GM23338 (cell line): ENCODE results near the gene ARID1B. TPM values are rescaled to one million over a fixed set of nuclear protein-coding genes. Genes with fewer than 3 reads are reported as not detected.

Experiments used
- ATAC-seq: fragments of 200-7000 bp; cut with Tn5 transposase; 3 replicates; pipeline ENCODE4 v1.9.1; 2020
- DNase-seq: peaks from one replicate; pipeline ENCODE4 v3.0.0-alpha.2; 2015; ENCODE audit warnings: low spot score
- H2AFZ ChIP-seq: fragments of 200-600 bp; sonication (generic); 2 replicates; pipeline ENCODE4 v1.8.0; 2016; ENCODE audit warnings: antibody characterized with exemption, mild to moderate bottlenecking, moderate library complexity
- H3F3A ChIP-seq: fragments of 200-600 bp; sonication (generic); replicated peaks from 2 replicates; pipeline ENCODE4 v1.8.0; 2017; ENCODE audit warnings: antibody characterized with exemption, mixed run types, low read depth
- H3K27ac ChIP-seq: fragments of 200-600 bp; sonication (generic); 2 replicates; pipeline ENCODE4 v1.6.1; 2016; ENCODE audit warnings: low read depth
- H3K27me3 ChIP-seq: fragments of 200-600 bp; sonication (generic); 2 replicates; pipeline ENCODE4 v1.8.0; 2016; ENCODE audit warnings: mild to moderate bottlenecking, mixed run types, moderate library complexity; ENCODE audit not compliant: insufficient read depth
- H3K36me3 ChIP-seq: fragments of 200-600 bp; sonication (generic); 2 replicates; pipeline ENCODE4 v1.8.0; 2016; ENCODE audit warnings: mild to moderate bottlenecking; ENCODE audit not compliant: insufficient read depth
- H3K4me1 ChIP-seq: fragments of 200-600 bp; sonication (generic); 2 replicates; pipeline ENCODE4 v1.8.0; 2016; ENCODE audit warnings: mild to moderate bottlenecking, moderate library complexity; ENCODE audit not compliant: insufficient read depth
- H3K4me2 ChIP-seq: fragments of 200-600 bp; sonication (generic); 2 replicates; pipeline ENCODE4 v1.7.1; 2017; ENCODE audit warnings: mixed run types
- H3K4me3 ChIP-seq: fragments of 200-600 bp; sonication (generic); 2 replicates; pipeline ENCODE4 v1.6.1; 2016; ENCODE audit warnings: mixed run types
- H3K79me2 ChIP-seq: fragments of 200-600 bp; sonication (generic); replicated peaks from 2 replicates; pipeline ENCODE4 v1.8.0; 2017; ENCODE audit warnings: mild to moderate bottlenecking; ENCODE audit not compliant: insufficient read depth
- H3K9me2 ChIP-seq: fragments of 200-600 bp; sonication (generic); 2 replicates; pipeline ENCODE4 v1.8.0; 2017; ENCODE audit not compliant: insufficient read depth
- H4K20me1 ChIP-seq: fragments of 200-600 bp; sonication (generic); replicated peaks from 2 replicates; pipeline ENCODE4 v1.8.0; 2017; ENCODE audit warnings: mild to moderate bottlenecking; ENCODE audit not compliant: insufficient read depth
- H3K27ac Mint-ChIP-seq: 2 replicates; pipeline ENCODE4 v1.8.0; 2020; ENCODE audit warnings: inconsistent platforms, mild to moderate bottlenecking, moderate library complexity, mixed read lengths
- H3K27me3 Mint-ChIP-seq: 3 replicates; pipeline ENCODE4 v1.8.0; 2022; ENCODE audit warnings: low read depth, mild to moderate bottlenecking, moderate library complexity, mixed read lengths, inconsistent platforms; ENCODE audit not compliant: insufficient read depth, poor library complexity
- H3K36me3 Mint-ChIP-seq: 3 replicates; pipeline ENCODE4 v1.8.0; 2021; ENCODE audit warnings: low read depth, mild to moderate bottlenecking, inconsistent platforms, moderate library complexity, mixed read lengths
- H3K4me1 Mint-ChIP-seq: 3 replicates; pipeline ENCODE4 v1.8.0; 2020; ENCODE audit warnings: mild to moderate bottlenecking, inconsistent platforms, mixed read lengths
- H3K4me3 Mint-ChIP-seq: 3 replicates; pipeline ENCODE4 v1.8.0; 2021; ENCODE audit warnings: moderate library complexity, mild to moderate bottlenecking, inconsistent platforms, mixed read lengths
- H3K9me3 Mint-ChIP-seq: 3 replicates; pipeline ENCODE4 v1.8.0; 2020; ENCODE audit warnings: moderate library complexity, mild to moderate bottlenecking, inconsistent platforms, mixed read lengths
- CREB1 ChIP-seq: fragments of 250-450 bp; sonication (Bioruptor Pico); IDR thresholded peaks from 2 replicates; pipeline ENCODE4 v1.5.0; 2020; ENCODE audit warnings: low read depth, mild to moderate bottlenecking, moderate library complexity
- EZH2phosphoT487 ChIP-seq: fragments of 200-600 bp; sonication (generic); IDR thresholded peaks from one replicate; pipeline ENCODE4 v1.8.1; 2018; ENCODE audit warnings: antibody characterized with exemption; ENCODE audit not compliant: unreplicated experiment
- JUNB ChIP-seq: IDR thresholded peaks from one replicate; pipeline ENCODE4 v1.6.1; 2016; ENCODE audit warnings: antibody characterized with exemption; ENCODE audit not compliant: unreplicated experiment
- NANOG ChIP-seq: IDR thresholded peaks from 2 replicates; pipeline ENCODE4 v1.6.1; 2016; ENCODE audit warnings: antibody characterized with exemption, borderline replicate concordance
- POLR2AphosphoS5 ChIP-seq: IDR thresholded peaks from 2 replicates; pipeline ENCODE4 v1.6.1; 2016; ENCODE audit warnings: antibody characterized with exemption, low read depth
- STAT1 ChIP-seq: IDR thresholded peaks from one replicate; pipeline ENCODE4 v1.6.1; 2016; ENCODE audit warnings: antibody characterized with exemption; ENCODE audit not compliant: unreplicated experiment
- ZNF114 ChIP-seq: fragments of 250-450 bp; sonication (Bioruptor Pico); IDR thresholded peaks from 2 replicates; pipeline ENCODE4 v1.5.0; 2020; ENCODE audit warnings: mild to moderate bottlenecking, moderate library complexity
- ZNF331 ChIP-seq: fragments of 250-450 bp; sonication (Bioruptor Pico); IDR thresholded peaks from 2 replicates; pipeline ENCODE4 v1.5.0; 2020; ENCODE audit warnings: low read depth, mild to moderate bottlenecking, moderate library complexity
- polyA plus RNA-seq: library from polyadenylated mRNA; unstranded; fragments of >200 nt; fragmentation: Nextera tagmentation; extraction: Ambion mirVana; gene quantifications from 2 replicates; pipeline ENCODE4 v1.2.1, GENCODE V29; 2016
- total RNA-seq: library from RNA; depleted of rRNA; stranded (reverse); fragments of >200 nt; shearing (Covaris generic); gene quantifications from 2 replicates; pipeline ENCODE4 v1.2.3, GENCODE V29; 2014
- TF ChIP-seq, protein P1 (sequence below): IDR thresholded peaks from 2 replicates; pipeline ENCODE4 v1.6.1; 2016; ENCODE audit warnings: antibody characterized with exemption
- TF ChIP-seq, protein P2 (sequence below), 2 experiments: fragments of 200-600 bp in 1 of 2; sonication (generic) in 1 of 2; conservative IDR thresholded peaks; 2 replicates each; pipeline versions ENCODE4 v1.5.1 to v1.6.1; 2016 to 2017; ENCODE audit warnings: antibody characterized with exemption in 2 of 2, low read depth in 2 of 2, mild to moderate bottlenecking in 2 of 2, moderate library complexity in 1 of 2
- TF ChIP-seq, protein P3 (sequence below): fragments of 250-450 bp; sonication (Bioruptor Pico); IDR thresholded peaks from 2 replicates; pipeline ENCODE4 v1.5.0; 2020; ENCODE audit warnings: mild to moderate bottlenecking, moderate library complexity

ARID1B gene
- total and polyA plus RNA-seq, 2 experiments from 2014 or later = 59.3 to 72.2 TPM

DNA sequence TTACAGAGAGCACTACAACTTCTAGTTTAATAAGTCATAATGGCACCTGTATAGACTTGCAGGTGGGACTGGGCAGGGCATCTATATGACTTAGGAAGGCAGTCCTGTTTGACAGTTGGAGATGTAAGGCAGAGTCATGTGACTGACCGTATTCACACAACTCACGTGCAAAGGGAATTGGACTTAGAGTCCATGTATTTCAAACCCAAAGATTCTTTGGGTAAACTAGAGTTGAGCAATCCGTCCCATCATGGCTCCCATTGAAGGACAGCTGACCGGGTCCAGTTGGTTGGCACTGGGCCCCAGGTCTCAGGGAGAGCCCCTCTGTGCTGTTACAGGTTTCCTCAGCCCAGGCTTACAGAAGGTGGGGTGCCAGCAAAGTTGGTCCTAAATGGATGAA, 121.9 kb downstream of the ARID1B start:
- Mint-ChIP-seq H3K36me3 (no peaks in the 10 kb centered on the region), H3K27me3 (peaks cover 7% of the 10 kb centered on the region), H3K4me3 (no peak overlapping the region), H3K9me3 (no peaks in the 10 kb centered on the region), H3K4me1 (peaks cover 23% of the 10 kb centered on the region), H3K27ac (no peak overlapping the region)
- Histone ChIP-seq H3F3A (no peaks in the 10 kb centered on the region; the same call in 1 of the 2 replicates), H3K27me3 (no peaks in the 10 kb centered on the region), H4K20me1 (peaks cover 17% of the 10 kb centered on the region; the same call in 1 of the 2 replicates), H2AFZ (no peak overlapping the region), H3K4me1 (no peaks in the 10 kb centered on the region), H3K79me2 (peaks cover 91% of the 10 kb centered on the region), H3K9me2 (0 out of 2 replicates have a peak, but pooled peaks cover 3% of the 10 kb centered on the region), H3K27ac (peak overlapping the region; percentile 32; the same call in 1 of the 2 replicates), H3K4me3 (no peak overlapping the region), H3K4me2 (no peak overlapping the region), H3K36me3 (no peaks in the 10 kb centered on the region)
- DNase-seq = no peak
- no peak for ATAC-seq
- TF ChIP-seq ZNF114 (CRISPR knock-in tag) (no peak), ZNF331 (CRISPR knock-in tag) (no peak), CREB1 (CRISPR knock-in tag) (no peak), JUNB (no peak), NANOG (no peak), EZH2phosphoT487 (no peak), POLR2AphosphoS5 (no peak), STAT1 (no peak)
- TF ChIP-seq, protein P1, sequence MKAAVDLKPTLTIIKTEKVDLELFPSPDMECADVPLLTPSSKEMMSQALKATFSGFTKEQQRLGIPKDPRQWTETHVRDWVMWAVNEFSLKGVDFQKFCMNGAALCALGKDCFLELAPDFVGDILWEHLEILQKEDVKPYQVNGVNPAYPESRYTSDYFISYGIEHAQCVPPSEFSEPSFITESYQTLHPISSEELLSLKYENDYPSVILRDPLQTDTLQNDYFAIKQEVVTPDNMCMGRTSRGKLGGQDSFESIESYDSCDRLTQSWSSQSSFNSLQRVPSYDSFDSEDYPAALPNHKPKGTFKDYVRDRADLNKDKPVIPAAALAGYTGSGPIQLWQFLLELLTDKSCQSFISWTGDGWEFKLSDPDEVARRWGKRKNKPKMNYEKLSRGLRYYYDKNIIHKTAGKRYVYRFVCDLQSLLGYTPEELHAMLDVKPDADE = no peak
- TF ChIP-seq, protein P2, sequence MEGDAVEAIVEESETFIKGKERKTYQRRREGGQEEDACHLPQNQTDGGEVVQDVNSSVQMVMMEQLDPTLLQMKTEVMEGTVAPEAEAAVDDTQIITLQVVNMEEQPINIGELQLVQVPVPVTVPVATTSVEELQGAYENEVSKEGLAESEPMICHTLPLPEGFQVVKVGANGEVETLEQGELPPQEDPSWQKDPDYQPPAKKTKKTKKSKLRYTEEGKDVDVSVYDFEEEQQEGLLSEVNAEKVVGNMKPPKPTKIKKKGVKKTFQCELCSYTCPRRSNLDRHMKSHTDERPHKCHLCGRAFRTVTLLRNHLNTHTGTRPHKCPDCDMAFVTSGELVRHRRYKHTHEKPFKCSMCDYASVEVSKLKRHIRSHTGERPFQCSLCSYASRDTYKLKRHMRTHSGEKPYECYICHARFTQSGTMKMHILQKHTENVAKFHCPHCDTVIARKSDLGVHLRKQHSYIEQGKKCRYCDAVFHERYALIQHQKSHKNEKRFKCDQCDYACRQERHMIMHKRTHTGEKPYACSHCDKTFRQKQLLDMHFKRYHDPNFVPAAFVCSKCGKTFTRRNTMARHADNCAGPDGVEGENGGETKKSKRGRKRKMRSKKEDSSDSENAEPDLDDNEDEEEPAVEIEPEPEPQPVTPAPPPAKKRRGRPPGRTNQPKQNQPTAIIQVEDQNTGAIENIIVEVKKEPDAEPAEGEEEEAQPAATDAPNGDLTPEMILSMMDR (conservative IDR thresholded peaks at IDR 0.05; ENCODE audit: low read depth in 2 of 2) = no peak

DNA sequence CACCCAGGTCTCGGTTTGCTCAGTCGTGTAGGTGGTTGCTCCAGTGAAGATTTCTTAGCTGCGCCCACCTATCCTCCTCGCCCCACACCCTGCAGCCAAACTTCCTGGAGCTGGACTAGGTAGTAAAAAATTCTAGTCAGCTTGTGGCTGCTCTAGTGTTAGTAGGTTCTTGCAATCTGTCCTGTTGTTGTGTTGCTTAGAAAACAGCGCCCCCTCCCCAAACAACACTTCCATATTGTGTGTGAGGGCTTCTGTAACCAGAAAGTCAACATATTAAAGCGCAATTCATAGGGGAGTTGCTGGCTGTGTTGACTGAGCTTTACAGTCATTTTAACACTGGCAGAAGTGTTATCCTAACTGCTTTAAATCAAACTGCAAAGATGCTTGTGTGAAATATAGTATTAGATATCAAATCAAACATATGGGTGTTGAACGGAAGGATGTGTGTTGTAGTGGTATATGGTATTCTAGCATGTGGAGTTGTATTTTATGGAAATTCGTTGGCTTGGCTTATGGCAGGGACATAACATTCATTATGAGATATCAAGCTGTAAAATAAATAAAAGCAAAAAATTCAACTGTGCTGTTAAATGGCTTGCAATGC, 122.5 kb downstream of the ARID1B start:
- peak; percentile 53 for DNase-seq
- H3K27me3 ChIP-seq = no peaks in the 10 kb centered on the region
- no peak overlapping the region for H3K4me2 ChIP-seq
- peaks cover 17% of the 10 kb centered on the region; the same call in 1 of the 2 replicates for H4K20me1 ChIP-seq
- H3K4me3 ChIP-seq = no peak overlapping the region
- ATAC-seq = peak; percentile 72
- H2AFZ ChIP-seq = no peak overlapping the region
- peaks cover 20% of the 10 kb centered on the region for H3K4me1 Mint-ChIP-seq
- no peaks in the 10 kb centered on the region for H3K36me3 Mint-ChIP-seq
- no peaks in the 10 kb centered on the region for H3K4me1 ChIP-seq
- H3K27me3 Mint-ChIP-seq = peaks cover 7% of the 10 kb centered on the region
- H3K4me3 Mint-ChIP-seq = no peak overlapping the region
- no peaks in the 10 kb centered on the region; the same call in 1 of the 2 replicates for H3F3A ChIP-seq
- peaks cover 92% of the 10 kb centered on the region for H3K79me2 ChIP-seq
- H3K9me2 ChIP-seq = 0 out of 2 replicates have a peak, but pooled peaks cover 3% of the 10 kb centered on the region
- H3K9me3 Mint-ChIP-seq = no peaks in the 10 kb centered on the region
- H3K36me3 ChIP-seq = no peaks in the 10 kb centered on the region
- H3K27ac ChIP-seq = peak overlapping the region; percentile 32; the same call in 1 of the 2 replicates
- H3K27ac Mint-ChIP-seq = no peak overlapping the region
- TF ChIP-seq STAT1 = no peak
- TF ChIP-seq, protein P3, sequence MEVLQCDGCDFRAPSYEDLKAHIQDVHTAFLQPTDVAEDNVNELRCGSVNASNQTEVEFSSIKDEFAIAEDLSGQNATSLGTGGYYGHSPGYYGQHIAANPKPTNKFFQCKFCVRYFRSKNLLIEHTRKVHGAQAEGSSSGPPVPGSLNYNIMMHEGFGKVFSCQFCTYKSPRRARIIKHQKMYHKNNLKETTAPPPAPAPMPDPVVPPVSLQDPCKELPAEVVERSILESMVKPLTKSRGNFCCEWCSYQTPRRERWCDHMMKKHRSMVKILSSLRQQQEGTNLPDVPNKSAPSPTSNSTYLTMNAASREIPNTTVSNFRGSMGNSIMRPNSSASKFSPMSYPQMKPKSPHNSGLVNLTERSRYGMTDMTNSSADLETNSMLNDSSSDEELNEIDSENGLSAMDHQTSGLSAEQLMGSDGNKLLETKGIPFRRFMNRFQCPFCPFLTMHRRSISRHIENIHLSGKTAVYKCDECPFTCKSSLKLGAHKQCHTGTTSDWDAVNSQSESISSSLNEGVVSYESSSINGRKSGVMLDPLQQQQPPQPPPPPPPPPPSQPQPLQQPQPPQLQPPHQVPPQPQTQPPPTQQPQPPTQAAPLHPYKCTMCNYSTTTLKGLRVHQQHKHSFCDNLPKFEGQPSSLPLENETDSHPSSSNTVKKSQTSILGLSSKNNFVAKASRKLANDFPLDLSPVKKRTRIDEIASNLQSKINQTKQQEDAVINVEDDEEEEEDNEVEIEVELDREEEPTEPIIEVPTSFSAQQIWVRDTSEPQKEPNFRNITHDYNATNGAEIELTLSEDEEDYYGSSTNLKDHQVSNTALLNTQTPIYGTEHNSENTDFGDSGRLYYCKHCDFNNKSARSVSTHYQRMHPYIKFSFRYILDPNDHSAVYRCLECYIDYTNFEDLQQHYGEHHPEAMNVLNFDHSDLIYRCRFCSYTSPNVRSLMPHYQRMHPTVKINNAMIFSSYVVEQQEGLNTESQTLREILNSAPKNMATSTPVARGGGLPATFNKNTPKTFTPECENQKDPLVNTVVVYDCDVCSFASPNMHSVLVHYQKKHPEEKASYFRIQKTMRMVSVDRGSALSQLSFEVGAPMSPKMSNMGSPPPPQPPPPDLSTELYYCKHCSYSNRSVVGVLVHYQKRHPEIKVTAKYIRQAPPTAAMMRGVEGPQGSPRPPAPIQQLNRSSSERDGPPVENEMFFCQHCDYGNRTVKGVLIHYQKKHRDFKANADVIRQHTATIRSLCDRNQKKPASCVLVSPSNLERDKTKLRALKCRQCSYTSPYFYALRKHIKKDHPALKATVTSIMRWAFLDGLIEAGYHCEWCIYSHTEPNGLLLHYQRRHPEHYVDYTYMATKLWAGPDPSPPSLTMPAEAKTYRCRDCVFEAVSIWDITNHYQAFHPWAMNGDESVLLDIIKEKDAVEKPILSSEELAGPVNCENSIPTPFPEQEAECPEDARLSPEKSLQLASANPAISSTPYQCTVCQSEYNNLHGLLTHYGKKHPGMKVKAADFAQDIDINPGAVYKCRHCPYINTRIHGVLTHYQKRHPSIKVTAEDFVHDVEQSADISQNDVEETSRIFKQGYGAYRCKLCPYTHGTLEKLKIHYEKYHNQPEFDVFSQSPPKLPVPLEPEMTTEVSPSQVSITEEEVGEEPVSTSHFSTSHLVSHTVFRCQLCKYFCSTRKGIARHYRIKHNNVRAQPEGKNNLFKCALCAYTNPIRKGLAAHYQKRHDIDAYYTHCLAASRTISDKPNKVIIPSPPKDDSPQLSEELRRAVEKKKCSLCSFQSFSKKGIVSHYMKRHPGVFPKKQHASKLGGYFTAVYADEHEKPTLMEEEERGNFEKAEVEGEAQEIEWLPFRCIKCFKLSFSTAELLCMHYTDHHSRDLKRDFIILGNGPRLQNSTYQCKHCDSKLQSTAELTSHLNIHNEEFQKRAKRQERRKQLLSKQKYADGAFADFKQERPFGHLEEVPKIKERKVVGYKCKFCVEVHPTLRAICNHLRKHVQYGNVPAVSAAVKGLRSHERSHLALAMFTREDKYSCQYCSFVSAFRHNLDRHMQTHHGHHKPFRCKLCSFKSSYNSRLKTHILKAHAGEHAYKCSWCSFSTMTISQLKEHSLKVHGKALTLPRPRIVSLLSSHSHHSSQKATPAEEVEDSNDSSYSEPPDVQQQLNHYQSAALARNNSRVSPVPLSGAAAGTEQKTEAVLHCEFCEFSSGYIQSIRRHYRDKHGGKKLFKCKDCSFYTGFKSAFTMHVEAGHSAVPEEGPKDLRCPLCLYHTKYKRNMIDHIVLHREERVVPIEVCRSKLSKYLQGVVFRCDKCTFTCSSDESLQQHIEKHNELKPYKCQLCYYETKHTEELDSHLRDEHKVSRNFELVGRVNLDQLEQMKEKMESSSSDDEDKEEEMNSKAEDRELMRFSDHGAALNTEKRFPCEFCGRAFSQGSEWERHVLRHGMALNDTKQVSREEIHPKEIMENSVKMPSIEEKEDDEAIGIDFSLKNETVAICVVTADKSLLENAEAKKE (CRISPR knock-in tag) = no peak
